GM23248 (cell line): ENCODE measurements around the gene SDR39U1.

Experiments
- EZH2 ChIP-seq: fragments of 200-600 bp; sonication (generic); IDR thresholded peaks from 2 replicates; pipeline ENCODE4 v1.6.1; 2018; ENCODE audit warnings: antibody characterized with exemption, mild to moderate bottlenecking; ENCODE audit not compliant: insufficient read depth, poor library complexity, severe bottlenecking
- EZH2phosphoT487 ChIP-seq: fragments of 200-600 bp; sonication (generic); IDR thresholded peaks from 2 replicates; pipeline ENCODE4 v1.6.1; 2018; ENCODE audit warnings: antibody characterized with exemption, moderate library complexity, mild to moderate bottlenecking, low read depth; ENCODE audit not compliant: insufficient read depth

- TF ChIP-seq EZH2 (no peak), EZH2phosphoT487 (no peak)
Measured at GRCh38 chr14:24404814-24405213, 37.8 kb downstream of the SDR39U1 start.
